Activated CD4-positive, CD25-positive, alpha-beta regulatory T cell treated with anti-CD3 and anti-CD28 coated beads, Interleukin-2, amount 50 U/mL, for 24 hours (primary cell): ENCODE data around the gene MPST.
A peak's percentile ranks its signal among the peaks of the same experiment; 100 is the strongest.
"Not testable (repeated sequence)": the region's sequence is repeated elsewhere in the genome, so short reads cannot be mapped to it uniquely, and the experiment has no call there.

Source experiments
- ATAC-seq, 2 donors: fragments of 150-1000 bp; cut with Tn5 transposase; one replicate each; pipeline ENCODE4 v1.10.0; 2021; ENCODE audit warnings: mild to moderate bottlenecking in 1 of 2, moderate library complexity in 1 of 2

Gene MPST

DNA sequence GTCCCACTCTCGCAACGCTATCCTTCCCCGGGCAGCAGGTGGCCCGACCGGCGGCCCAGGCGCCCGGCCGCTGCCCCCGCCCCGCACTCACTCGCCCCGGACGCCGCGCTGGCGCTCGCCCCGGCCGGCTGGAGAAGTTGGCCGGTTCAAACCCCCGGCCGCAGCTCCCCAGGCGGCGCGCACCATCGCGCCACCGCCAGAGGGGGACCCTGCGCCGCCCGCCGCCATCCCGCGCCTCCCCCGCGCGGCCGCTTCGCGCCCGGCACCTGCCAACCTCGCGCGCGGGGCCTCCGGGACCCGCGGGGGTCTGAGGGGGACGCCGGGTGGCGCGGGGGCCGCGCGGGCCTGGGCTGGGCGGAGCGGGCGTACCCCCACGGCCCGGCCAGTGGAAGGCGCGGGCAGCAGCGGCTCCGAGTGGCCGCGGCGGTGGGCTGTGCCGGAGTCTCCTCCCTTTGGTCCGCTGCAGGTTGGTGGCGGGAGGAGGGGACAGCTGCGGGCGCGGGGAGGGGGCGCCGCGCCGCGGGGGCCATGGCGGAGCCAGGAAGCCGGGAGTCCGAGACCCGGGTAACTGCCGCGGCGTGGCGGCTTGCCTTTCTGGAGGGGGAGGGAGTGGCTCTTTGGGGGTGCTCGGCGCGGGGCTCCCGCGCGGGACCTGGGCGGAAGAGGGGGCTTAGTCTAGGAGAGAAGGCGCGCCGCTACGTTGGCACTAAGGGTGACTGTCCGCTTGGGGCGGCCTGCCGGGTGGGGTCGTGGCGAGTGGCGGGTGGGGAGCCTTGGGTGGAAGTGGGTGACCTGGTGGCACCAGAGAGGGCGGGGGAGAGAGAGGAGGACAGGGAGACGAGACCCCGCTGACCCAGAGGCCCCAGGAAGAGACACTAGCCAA is at the start of gene MPST, which contains the start of gene TST:
MPST (plus strand) TSS at position 434 of the 883 bp plus-strand sequence; CDS start at position 529, 95 bp downstream.
TST (minus strand) TSS at position 139 of the 883 bp plus-strand sequence. CDS start 715 bp downstream, outside the sequence.
- peak; percentile 76 to 78 for ATAC-seq

DNA sequence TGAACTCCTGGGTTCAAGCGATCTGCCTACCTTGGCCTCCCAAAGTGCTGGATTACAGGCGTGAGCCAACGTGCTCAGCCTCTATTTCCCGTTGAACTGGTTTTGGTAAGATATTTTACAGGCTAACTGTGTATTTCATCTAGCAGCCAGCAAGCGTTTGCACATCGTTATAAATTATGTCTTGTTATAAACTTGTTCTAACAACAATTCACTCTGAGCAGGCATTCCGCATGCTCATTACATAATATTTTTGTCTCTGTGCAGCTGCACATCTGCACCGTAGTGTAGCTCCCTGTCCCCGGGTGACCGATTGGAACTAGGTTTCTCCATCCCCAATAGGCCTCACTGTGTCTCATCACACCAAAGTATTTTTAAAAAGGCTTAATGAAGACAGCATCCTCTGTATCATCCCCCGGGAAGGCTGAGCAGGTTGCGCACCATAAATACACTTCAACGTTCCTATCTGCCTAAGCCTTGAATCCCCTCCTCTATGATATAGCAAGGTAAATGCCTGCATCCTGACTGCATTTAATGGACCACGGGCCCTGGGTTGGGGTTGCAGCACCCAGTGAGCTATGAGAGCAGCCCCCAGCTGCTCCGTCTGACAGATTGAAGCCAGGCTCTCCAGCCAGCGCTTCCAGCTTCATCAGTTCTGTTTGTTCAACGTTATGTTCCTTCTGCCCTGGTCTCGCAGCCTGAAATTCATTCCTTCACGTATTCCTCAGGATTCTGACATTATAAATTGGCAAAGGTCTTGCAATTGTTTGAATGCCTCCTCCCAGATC is 48.0 kb upstream of the MPST start:
- no peak for ATAC-seq

DNA sequence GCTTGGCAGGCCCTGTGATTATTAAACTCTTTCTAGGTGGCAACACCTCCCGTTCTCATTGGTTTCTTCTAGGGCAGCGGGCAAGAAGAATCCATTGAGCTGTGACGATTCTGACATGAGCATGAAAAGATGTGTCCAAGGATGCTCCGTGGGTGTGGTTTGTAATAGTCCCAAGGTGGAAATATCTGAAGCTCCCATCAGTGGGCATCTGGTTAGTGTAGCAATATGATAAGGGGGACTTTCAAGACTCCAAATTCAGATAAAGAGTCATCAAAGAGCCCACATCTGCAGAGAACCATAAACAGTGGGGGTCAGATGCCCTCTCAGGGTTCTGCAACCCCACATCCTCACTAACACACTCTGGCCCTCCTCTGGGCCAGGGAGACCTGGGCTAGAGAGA is 42.9 kb upstream of the MPST start:
- ATAC-seq, result no peak

DNA sequence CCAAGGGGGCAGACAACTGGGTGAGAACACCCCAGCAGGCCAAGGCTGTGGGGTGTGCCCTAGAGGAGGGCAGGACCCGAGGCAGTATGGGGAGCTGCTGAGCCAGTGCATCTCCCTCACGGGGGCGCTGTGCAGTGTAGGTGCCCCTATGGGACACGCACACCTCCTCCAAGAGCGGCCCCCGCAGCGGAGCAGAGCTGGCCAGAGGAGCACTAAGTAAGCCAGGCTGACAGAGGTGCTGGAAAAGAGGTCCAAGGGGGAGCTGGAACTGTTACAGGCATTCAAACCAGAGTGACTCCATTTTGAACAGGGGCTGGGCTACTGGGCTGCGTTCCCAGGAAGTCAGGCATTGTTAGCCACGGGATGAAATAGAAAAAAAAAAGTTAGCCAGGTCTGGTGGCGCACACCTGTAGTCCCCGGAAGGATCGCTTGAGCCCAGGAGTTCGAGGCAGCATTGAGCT is 42.1 kb upstream of the MPST start:
- ATAC-seq, result peak; percentile 91 to 92

DNA sequence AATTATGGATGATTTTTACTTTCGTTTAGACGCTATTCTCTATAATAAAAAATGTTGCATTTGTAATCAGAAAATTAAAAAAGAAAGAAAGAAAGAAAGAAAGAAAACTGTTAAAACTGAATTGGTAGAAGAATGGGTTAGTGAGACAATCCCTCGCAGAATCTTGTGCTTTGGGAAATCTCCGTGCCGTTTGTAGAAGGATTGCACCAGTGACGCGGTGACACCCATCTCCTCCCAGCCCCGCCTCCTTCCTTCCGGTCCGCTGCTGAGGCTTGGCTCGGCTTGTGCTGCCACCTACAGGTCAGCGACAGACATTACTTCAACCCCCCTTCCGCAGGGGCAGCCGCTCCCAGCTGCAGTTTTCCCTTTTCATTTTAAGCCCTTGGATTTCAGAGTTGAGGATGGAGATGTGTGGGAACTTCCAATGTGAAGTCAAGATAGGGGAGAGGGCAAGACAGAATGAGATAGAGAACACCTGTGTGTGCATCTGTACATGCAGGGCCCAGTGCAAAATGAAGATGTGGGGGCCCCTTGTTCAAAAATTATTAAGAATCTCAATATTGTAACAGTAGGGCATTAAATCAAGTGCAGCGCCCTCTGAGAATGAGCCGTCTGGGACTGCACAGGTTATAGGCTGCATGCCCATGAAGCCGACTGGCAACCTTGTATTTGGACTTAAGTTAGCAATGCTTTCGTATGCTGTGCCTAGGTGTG is 41.4 kb upstream of the MPST start:
- peak; percentile 81 to 87 for ATAC-seq

DNA sequence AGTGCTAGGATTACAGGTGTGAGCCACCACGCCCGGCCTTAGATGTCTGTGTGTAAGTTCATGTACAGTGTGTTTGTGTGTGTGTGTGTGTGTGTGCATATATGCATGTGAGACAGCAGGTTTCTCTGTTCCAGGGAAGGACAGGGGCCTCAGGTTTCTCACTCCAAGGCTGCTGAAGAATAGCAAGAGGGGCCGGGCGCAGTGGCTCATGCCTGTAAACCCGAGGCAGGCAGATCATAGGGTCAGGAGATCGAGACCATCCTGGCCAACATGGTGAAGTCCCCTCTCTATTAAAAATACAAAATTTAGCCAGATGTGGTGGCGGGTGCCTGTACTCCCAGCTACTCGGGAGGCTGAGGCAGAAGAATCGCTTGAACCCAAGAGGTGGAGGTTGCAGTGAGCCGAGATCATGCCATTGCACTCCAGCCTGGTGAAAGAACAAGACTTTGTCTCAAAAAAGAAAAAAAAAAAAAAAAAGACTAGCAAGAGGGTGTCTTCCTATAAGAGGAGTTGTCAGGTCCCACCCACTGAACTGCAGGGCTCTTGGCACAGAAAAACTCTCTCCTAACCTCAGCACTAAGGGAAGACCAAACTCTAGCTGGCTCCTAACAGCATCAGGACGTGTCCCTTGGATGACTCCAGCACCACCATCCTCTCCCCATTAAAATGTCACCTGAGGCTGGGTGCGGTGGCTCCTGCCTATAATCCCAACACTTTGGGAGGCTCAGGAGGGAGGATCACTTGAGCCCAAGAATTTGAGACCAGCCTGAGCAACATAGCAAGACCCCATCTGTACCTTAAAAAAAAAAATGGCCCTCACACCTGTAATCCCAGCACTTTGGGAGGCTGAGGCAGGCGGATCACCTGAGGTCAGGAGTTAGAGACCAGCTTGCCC is 40.3 kb upstream of the MPST start:
- ATAC-seq, result no peak

DNA sequence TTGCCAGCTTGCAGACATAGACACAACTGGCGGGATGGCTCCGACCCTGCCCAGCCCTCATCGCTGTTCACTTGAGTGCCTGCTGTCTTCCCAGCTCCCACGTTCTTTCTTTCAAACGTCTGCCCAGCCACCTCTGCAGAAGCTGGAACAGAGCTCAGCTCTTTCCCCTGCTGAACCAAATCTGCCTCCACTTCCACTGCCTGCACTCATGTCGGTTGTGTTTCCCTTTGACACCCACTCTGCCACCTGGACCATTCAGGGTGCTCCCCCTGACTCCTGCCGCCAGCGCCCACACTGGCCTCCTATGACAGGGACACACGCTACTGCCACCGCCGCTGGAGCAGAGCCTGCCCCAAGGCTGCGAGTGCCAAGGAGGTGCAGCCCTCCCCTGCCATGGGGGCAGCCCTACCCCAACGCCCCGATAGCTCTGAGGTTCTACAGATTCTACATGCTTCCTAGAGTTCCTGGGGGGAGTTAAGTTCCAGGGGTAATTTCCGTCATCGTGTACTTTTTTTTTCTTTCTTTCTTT is 38.2 kb upstream of the MPST start:
- ATAC-seq, result no peak

DNA sequence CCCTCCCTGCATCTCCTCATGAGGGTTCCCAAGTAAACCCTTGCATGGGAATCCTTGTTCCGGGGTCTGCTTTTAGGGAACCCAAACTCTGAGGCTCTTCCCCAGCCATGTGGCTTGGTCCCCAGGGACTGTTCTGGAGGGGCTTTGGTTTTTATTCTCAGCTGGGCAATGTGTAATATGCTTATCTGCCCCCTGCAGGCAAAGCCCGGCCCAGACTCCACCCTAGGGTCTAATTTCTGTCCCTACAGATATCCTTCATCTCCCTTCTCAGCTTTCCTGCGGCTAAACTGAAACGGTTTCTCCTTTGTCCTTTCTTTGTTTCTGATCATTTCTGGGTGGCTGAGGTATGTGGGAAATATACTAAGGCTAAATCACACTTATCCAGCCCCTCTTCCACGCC is 37.4 kb upstream of the MPST start:
- no peak for ATAC-seq

DNA sequence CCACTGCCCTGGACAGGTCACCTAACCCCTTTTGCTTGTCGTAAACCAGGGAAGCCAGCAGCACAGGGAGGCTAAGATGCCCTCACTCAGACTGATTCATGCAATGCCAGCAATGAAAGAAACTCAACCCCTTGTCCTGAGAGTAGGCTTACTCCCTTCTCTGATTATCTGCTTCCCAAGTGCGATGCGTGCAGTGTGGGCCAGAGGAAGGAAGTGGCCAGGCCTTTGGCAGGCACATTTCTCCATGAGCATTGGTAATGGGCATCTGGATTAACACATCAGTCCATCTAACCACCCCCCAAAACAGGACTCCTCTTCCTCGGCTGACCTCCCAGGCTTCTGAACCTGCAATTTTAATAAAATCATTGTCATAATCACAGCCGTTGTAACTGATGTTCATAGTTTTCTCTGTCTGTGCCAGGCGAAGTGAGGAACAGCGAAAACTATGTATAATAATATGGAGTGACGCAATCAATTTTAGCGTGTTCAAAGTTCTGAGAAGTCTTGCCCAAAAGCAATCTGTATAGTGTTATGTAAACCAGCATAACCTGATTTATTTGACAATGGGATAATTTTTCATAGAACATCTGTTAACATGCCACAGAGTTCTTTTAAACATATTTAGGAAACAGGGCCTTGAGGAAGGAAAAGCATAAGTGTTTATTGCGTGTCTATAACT is 34.2 kb upstream of the MPST start:
- no peak for ATAC-seq

DNA sequence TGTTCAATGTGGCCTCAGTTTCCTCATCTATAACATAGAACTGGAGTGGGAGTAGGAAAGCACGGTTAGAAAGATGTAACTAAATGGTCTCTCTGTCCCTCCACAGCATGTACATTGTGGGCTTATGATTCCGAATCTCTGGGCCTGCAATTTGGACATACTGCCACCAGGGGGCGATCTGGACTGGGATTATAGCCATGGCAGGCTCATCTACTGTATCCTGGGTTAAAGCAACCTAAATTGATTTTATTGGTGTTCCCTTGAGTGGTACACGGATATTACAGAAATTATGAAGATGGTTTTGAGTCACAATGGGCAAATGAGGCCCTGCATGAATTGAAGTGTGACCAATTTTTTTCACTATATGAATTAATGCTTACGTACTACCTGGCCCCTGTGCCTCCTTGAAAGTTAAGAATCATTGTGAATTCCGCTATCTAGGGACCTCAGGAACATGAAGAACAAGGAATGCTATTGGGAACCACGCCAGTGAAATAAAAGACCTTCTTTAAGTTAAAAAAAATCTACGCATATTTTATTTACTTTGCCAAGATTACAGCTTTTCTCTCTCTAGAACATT is 33.2 kb upstream of the MPST start:
- peak in 1 of 2 donors; percentile 59 for ATAC-seq

DNA sequence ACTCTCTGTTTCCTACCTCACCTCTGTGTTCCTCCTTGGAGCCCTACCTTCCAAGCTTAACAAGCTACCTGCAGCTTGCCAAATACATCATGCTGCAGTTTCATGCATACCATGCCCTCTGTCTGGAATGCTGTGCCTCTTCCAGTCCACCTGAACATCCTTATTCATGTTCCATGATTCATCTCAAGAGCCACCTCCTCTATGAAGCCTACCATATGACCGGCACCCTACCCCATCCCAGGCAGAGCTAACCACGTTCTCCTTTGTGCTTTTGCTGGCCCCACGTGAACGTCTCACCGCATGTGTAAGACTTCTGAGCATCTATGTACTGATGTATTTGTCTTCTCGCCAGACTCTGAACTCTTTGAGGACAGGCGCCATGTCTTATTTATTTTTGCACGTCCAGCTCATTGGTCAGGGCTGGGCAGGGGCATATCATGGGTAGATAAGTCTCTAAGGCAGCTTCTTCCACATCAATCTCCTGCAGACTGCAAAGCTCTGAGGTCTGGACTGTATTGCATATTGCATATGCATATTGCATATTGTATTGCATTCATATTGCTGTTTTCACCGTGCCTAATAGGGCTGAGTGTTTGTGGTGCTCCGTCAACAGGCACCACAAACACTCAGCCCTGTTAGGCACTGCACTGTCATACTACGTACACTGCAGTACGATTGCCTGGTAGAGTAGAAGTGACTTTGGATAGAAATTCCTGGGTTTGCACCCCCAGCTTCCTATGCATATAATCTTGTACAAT is 31.3 kb upstream of the MPST start:
- ATAC-seq, result no peak

DNA sequence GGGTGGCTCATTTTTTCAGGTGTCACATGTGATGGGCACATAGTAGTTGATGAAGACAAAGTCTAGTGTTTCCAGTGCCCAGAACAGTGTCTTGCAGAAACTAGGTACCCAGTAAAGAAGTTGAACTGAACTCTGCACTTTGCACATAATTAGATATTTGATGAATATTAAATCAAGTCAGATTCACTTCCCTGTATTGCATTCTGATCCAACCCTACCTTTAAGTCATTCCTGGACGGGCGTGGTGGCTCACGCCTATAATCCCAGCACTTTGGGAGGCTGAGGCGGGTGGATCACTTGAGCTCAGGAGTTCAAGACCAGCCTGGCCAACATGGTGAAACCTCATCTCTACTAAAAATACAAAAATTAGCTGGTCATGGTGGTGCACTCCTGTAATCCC is 30.5 kb upstream of the MPST start:
- ATAC-seq, result not testable (repeated sequence)

DNA sequence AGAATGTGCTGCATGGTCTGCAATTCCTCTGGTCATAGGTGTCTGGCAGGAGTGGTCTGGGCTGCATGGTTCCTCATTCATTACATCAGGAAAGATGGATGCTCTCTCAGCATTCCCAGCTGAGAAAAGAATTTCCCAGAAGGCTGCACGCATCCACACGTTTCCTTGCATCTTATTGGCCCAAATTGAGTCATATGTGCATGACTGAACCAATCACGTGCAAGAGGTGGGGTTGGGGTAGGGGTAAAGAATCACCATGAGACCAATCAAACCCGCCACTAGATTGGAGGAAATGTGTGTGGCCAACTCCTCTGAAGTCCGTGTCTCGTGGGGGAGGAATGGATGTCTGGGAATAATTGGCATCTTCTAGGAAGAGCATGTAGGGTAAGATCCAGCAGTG is 29.1 kb upstream of the MPST start:
- no peak for ATAC-seq

DNA sequence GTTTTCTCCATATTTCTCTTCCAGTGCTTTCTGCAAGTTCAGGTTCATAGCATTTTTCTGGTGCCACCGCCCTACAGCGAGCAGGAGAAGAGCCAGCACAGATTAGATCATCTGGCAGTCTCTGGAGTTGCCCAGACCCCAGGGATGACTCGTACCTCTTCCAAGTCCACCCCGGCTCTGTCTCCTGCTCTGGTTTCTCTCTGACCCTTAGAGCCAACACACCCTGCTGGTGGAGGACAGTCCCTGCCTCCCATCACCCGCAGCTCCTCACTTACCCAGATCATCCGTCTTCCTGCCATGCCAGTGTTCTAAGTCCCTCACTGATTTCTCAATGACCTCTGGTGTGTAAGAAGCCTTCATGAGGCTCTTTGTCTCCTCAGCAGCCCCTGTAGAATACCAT is 28.3 kb upstream of the MPST start:
- no peak for ATAC-seq

DNA sequence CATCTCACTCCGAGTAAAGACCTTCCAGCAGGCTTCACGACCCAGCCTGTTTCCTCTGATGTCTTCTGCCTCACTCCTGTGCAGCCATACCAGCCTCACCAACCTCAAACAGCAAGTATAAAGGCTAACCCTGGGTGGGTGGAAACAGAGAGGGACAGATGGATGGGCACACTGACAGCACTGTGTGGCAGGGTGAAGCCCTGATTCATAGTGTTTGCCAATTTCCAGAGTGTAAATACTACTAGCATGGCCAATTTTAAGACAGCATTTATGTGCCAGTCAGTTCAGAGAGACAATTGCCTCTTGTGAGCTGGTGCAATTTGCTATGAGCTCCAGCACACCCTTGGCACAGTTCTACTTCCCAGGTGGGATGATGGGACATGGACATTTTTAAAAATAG is 21.8 kb upstream of the MPST start:
- ATAC-seq, result no peak

DNA sequence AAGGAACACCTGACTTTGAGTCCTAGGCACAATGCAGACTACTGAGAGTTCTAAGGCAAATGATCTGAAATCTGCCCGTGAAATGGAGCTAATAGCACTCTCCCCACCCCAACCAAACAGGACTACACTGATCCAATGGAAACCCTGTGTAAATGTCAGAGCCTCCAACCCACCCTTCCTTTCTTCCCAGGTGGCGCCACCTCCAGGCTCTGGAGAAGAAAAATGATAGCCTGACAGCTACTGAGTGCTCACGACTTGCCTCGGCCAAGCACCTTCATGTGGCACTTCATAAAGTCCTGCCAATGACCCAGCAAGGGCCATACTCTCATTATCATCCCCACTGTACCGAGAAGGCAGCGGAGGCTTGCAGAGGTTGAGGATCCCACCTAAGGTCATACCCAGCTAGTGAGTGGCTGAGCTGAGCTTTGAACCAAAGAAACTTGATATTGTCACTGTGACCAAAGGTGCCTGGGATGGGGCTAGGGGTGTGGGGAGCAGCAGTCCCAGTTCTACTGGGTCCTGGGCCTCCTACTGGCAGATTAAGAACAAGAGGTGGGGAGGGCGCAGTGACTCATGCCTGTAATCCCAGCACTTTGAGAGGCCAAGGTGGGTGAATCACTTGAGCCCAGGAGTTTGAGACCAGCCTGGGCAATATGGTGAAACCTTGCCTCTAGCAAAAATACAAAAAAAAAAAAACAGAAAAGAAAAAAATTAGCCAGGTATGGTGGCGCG is 20.8 kb upstream of the MPST start:
- ATAC-seq, result no peak

DNA sequence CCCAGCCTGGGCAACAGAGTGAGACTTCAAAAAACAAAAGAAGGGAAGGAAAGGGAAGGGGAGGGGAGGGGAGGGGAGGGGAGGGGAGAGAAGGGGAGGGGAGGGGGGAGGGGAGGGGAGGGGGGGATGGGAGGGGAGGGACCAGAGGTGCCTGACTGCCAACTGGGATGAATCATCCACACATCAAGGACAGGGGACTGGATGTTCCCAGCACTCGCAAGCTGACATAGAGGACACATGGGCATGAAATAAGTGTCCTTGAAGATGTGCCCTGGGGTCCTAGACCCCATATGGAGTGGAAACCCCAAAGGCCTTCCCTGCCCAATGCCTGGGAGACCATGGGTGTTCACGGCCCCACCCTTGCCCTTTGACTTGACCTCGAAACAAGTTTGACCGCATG is 20.1 kb upstream of the MPST start:
- ATAC-seq, result no peak

DNA sequence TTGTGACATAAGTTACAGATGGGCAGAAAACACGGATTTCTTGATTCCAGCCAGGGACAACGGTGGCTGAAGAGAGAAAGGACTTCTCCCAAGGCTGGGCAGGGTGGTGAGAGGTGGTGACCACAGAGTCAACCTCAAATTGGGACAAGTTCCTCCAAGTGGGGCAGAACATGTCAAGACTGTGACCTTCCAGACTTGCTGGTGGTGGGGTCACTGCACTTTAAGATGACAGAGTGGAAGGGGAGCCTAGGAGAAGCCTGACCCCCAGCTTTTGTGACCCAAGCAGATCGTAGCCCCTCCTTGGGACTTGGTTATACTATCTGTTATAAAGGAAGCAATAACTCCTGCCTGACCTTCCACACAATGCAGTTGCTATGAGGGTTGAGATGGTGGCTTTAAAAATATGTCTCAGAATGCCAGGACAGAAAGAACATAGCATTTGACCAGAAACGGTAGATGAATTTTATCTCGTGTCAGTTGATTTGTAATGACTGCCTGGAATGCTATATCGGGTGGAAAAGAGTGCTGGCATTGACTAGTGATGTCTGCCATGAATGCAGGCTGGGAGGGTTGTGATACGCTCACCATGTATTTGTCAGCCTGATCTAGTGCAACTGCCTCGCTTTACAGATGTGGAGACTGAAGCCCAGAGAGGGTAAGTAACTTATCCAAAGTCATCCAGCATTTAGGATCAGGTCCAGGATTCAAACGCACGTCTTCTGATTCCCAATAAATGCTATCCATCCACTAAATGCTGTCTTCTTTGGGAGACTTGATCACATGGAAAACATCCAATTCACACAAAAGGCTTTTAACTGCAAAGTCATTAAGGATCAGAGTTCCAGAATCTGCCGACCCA is 18.6 kb upstream of the MPST start:
- ATAC-seq, result no peak
